GM21447 (cell line): ENCODE measurements around the gene ZSWIM2.
"Not testable (repeated sequence)": the region's sequence is repeated elsewhere in the genome, so short reads cannot be mapped to it uniquely, and the experiment has no call there.

Experiments used
- ATAC-seq: cut with Tn5 transposase; IDR thresholded peaks from one replicate; pipeline ENCODE4 v1.9.1; 2021; ENCODE audit not compliant: unreplicated experiment

ZSWIM2 gene

DNA sequence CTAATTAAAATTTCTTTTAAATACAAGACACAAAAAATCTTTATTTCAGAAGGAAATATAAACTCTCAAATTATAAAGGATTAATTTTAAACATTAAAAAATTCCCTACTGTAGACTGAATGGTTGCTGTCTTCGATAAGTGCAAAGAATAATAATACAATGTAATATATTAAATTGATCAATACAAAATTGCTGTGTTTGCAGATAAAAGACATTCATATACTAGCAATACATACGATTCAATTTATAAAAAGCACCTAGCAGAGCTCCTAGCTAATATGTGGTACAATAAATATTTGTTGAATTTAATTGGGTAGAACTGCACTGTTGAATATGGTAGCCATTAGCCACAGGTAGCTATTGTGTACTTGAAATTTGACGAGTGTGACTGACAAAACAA is 6.6 kb downstream of the ZSWIM2 start:
- no peak for ATAC-seq

DNA sequence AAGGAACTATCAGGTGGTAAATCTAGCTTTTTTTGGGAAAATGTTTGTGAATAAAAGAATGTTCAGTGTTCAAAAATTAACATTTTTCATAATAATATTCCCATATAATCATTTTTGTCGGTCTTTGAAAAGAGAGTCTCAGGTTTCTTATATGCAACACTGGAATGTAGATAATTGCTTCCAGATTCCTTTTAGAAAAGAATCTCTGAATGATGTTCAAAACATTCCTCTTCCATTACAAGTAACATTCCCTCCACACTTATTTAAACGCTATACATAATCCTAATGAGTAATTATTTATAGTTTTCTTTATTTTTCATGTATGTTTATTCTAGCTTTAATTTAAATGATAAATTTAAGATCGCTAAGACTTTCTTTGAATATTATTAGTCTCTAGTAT is 7.0 kb downstream of the ZSWIM2 start:
- no peak for ATAC-seq

DNA sequence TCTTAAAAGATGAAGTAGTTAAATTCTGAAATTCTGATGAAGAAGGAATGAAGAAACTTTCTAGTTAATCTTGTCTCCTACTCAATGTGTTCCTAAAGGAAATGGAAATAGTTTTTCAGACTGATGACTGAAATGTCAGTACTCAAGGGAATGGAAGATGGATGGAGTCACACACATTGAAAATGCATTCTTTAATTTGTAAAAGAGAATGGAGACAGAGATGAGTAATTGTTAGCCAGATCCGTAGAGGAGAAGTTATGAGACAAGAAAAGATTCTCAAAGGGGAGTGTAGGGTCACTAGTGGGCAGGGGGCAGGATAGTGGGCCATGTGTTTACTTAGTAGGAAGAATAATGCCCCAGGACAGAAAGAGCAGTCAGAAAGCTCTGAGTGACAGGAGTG is 13.3 kb downstream of the ZSWIM2 start:
- no peak for ATAC-seq

DNA sequence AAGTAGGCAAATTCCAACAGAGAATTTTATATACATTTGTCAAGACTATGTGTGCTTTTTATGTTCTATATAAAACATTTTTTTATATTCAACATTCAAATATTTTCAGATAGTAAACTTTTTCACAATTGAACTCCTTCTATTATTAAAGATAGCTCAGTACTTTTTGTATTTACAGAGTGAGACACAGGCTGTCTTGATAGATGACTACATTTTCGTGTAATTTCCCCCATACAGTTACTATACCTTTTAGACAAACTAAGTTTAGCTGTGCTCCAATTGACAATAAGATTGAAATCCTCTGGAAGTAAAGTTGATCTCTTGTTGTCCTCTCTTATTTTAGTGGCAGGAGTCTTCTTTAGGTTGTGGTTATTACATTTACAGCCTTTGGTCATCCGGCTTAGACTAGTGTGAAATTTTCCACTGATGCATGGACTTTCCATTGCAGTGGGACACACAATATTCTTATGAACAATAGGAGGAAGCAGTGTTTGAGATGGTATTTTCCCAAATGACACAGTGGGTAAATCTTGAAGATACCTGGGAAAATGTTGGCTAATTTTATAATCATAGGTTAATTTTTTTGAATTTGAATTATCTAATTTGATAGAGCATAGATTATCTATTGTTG is 21.0 kb downstream of the ZSWIM2 start:
- no peak for ATAC-seq

DNA sequence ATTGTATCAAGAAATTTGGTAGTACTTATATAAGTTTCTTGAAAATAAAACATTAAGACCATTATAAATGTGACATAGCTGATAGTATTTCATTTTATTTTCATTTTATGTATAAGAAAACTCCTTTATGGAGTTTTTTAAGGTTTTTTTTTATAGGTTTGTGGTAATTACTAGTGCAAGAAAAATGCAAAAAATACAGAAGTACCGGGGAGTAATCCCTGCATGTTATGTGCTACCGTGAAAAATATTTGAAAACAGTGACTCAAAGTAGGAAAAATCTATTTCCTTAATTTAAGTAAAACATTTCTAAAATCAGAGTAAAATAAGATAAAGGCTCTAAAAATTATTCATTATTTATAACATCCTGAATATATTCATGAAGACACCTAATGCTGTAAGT is 21.6 kb downstream of the ZSWIM2 start:
- ATAC-seq = no peak

DNA sequence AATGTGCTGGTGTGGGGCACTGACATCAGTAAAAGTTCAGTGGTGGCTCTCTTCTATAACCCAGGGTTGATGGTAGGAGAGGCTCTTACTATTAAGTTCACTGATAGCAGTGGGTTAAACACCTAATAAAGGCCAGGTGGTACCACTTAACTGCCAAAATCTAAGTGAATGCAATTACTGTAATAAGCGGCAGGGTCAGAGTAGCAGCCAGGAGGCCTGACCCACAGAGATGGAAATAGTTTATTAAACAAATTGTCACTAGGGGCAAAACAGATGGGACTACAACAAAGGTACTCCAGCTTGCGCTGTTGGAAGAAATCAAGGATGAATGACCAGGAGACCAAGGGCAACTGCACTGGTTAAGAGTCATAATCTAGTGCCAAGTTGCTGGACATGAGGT is 26.6 kb downstream of the ZSWIM2 start:
- ATAC-seq = no peak

DNA sequence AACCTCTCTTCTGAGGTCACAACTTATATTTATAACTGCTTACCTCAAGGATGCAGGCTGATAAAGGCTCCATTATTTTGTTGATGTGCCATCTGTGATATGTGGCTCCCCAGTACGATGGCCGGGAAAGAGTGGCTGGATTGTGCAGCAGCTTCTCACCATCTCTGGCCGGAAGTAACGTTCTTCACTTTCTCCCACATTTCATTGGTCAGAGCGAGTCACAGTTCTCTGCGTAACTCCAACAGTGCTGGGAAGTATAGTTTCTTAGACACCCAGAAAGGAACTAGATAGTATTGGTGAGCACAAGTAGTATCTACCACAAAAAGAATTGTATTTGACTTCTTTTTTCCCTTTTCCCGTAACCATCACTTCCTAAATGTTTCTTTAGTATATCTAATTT is 28.7 kb downstream of the ZSWIM2 start:
- ATAC-seq = no peak

DNA sequence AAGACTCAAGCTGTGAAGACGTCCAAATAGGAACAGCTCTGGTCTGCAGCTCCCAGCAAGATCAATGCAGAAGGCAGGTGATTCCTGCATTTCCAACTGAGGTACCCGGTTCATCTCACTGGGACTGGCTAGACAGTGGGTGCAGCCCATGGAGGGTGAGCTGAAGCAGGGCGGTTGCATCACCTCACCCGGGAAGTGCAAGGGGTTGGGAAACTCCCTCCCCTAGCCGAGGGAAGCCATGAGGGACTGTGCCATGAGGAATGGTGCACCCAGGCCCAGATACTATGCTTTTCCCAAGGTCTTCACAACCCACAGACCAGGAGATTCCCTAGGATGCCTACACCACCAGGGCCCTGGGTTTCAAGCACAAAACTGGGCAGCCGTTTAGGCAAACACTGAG is 37.2 kb downstream of the ZSWIM2 start:
- ATAC-seq = not testable (repeated sequence)

DNA sequence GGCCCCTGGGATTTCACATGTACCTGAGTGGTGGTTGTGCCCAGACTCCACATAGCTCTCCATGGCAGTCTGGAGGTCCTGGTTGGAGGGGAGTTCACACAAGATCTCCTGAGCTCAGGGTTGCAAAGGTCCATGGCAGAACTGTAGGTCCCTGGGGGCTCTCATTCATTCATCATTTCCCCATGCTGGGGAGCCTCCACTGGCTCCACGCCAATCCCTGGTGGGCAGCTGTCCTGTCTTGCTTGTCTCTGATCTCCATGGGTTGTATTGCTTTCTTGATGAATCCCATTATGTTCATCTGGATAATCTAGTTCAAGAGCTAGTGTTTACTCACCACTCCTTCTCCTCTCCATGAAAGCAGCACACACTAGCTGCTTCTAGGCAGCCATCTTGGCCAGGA is 42.4 kb downstream of the ZSWIM2 start:
- ATAC-seq = no peak

DNA sequence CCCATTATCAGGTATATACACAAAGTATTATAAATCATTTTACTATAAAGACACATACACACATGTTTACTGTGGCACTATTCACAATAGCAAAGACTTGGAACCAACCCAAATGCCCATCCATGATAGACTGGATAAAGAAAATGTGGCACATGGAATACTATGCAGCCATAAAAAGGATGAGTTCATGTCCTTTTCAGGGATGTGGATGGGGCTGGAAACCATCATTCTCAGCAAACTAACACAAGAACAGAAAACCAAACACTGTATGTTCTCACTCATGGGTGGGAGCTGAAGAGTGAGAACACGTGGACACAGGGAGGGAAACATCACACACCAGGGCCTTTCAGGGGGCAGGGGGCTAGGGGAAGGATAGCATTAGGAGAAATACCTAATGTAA is 50.4 kb downstream of the ZSWIM2 start:
- ATAC-seq = not testable (repeated sequence)

DNA sequence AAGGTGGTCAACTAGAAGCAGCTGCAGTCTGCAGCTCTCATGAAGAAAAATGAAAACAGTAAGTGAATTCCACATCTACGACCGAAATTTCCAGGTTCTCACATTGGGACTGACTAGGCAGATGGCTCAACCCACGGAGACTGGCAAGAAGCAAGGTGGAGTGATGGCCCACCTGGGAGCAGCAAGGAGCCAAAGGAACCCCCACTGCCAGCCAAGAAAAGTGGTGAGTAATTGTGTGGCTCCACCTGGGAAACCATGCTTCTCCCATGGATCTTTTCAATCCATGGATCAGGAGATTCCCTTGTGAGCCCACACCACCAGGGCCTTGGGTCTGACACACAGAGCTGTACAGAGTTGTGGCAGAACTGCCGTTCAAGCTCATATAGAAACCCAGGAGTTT is 64.0 kb downstream of the ZSWIM2 start:
- ATAC-seq = no peak

DNA sequence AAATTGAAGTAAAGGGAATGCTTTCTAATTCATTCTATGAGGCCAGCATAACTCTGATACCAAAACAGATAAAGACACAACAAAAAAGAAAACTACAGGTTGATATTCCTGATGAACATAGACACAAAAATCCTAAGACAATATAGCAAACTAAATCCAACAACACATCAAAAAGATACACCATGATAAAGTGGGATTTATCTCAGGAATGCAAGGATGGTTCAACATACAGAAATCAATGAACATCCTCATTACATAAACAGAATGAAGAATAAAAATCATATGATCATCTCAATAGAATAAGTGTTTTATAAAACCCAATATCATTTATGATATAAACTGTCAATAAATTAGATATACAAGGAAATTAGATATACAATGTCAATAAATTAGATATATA is 65.7 kb downstream of the ZSWIM2 start:
- ATAC-seq = no peak

DNA sequence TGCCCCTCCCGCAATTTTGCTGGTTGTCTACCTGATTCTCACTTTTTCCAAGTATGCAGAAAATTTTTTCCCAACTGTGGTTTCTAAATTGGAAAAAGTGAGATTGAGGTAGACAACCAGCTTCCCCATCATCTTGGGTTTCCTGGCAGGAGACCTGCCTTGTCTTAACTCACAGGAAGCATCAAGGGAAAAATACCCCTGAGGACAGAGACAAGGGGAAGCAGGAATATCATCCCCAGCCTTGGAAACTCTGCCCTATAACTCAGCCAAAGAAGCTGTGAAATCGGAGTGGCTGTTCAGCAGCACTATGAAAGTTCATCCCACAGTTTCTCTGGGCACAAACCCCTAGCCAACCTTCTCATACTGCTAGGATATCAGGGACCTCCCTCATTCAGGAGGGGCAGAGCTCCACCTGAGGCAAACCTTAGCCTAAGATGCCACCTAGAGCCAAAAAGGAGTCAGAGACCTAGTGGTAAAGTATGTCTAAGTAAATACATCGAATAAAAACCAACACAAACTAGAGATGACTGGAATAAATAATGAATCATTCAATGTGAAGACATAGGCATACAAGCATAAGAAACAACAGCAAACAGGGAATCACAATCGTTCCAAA is 68.2 kb downstream of the ZSWIM2 start:
- no peak for ATAC-seq
